ENCODE data around the gene STRAP.

STRAP gene

GRCh38 chr12:15846887-15847286 is 35.3 kb upstream of the STRAP start:
- no peak for DNase-seq (ENCODE audit: low read depth)
- no peak overlapping the region for H3K4me3 ChIP-seq (ENCODE audit: low read length)
- TF ChIP-seq, protein P1, sequence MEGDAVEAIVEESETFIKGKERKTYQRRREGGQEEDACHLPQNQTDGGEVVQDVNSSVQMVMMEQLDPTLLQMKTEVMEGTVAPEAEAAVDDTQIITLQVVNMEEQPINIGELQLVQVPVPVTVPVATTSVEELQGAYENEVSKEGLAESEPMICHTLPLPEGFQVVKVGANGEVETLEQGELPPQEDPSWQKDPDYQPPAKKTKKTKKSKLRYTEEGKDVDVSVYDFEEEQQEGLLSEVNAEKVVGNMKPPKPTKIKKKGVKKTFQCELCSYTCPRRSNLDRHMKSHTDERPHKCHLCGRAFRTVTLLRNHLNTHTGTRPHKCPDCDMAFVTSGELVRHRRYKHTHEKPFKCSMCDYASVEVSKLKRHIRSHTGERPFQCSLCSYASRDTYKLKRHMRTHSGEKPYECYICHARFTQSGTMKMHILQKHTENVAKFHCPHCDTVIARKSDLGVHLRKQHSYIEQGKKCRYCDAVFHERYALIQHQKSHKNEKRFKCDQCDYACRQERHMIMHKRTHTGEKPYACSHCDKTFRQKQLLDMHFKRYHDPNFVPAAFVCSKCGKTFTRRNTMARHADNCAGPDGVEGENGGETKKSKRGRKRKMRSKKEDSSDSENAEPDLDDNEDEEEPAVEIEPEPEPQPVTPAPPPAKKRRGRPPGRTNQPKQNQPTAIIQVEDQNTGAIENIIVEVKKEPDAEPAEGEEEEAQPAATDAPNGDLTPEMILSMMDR (IDR thresholded peaks at IDR 0.05; ENCODE audit: insufficient read depth, low read depth, low read length, missing control alignments): no peak

DNA sequence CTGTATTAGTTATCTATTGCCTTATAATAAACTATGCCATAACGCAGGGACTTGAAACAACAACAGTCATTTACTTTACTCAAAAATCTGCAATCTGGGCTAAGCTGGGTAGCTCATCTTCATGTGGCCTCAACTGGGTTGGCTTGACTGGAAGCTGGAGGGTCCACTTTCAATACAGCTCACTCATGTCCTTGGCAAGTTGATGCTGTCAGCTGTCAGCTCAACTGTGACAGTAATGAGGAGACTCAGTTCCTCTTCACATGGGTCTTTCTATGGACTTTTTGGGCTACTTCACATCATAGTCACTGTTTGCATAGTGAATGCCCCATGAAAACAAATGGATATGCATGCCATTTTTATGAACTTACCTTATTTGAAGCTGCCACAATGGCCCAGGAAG is 33.6 kb upstream of the STRAP start:
- no peak for DNase-seq (ENCODE audit: low read depth)
- no peak overlapping the region for H3K4me3 ChIP-seq (ENCODE audit: low read length)
- TF ChIP-seq, protein P1 (IDR thresholded peaks at IDR 0.05; ENCODE audit: insufficient read depth, low read depth, low read length, missing control alignments): no peak

DNA sequence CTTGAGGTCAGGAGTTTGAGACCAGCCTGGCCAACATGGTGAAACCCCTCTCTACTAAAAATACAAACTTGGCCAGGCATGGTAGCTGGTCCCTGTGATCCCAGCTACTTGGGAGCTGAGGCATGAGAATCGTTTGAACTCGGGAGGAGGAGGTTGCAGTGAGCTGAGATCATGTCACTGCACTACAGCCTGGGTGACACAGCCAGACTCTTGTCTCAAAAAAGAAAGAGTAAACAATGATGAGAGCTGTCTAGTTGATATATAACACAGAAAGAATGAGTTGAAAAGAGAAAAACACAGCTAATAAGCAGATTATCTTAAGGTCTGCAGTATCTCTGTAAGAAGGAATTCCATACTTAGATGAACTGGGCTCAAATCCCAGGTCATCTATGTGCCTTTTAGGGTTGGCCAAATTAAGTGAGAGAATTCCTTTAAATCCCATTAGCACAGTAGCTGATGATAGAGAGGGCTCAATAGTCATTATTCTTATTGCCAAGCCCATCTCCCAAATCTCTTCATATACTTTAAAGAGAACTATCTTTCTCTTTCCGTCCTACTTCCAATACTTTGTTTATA is 31.1 kb upstream of the STRAP start:
- TF ChIP-seq, protein P1 (IDR thresholded peaks at IDR 0.05; ENCODE audit: insufficient read depth, low read depth, low read length, missing control alignments): no peak
- no peak for DNase-seq (ENCODE audit: low read depth)
- H3K4me3 ChIP-seq (ENCODE audit: low read length): no peak overlapping the region

GRCh38 chr12:15851919-15852318 is 30.3 kb upstream of the STRAP start:
- H3K4me3 ChIP-seq (ENCODE audit: low read length): no peak overlapping the region
- TF ChIP-seq, protein P1 (IDR thresholded peaks at IDR 0.05; ENCODE audit: insufficient read depth, low read depth, low read length, missing control alignments): no peak
- DNase-seq (ENCODE audit: low read depth): peak; percentile 60

- H3K4me3 ChIP-seq (ENCODE audit: low read length): no peak overlapping the region
- peak; percentile 84 for DNase-seq (ENCODE audit: low read depth)
- TF ChIP-seq, protein P1 (IDR thresholded peaks at IDR 0.05; ENCODE audit: insufficient read depth, low read depth, low read length, missing control alignments): no peak
These were observed 29.8 kb upstream of the STRAP start for GRCh38 chr12:15852383-15852782.

DNA sequence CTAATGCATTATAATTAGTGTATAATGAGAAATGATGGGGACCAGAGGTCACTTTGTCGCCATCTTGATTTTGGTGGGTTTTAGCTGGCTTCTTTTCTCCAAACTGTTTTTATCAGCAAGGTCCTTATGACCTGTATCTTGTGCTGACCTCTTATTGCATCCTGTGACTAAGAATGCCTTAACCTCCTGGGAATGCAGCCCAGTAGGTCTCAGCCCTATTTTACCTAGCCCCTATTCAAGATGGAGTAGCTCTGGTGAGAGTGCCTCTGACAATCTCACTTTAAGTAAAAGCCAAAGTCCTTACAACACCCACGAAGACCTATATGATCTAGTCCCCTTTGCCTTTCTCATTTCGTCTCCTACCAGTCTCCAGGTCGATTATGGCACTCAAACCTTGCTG is 28.3 kb upstream of the STRAP start:
- no peak for DNase-seq (ENCODE audit: low read depth)
- TF ChIP-seq, protein P1 (IDR thresholded peaks at IDR 0.05; ENCODE audit: insufficient read depth, low read depth, low read length, missing control alignments): no peak
- H3K4me3 ChIP-seq (ENCODE audit: low read length): no peak overlapping the region

- DNase-seq (ENCODE audit: low read depth): no peak
- H3K4me3 ChIP-seq (ENCODE audit: low read length): no peak overlapping the region
- TF ChIP-seq, protein P1 (IDR thresholded peaks at IDR 0.05; ENCODE audit: insufficient read depth, low read depth, low read length, missing control alignments): no peak
These were observed 27.3 kb upstream of the STRAP start for GRCh38 chr12:15854916-15855315.

All from epithelial cell of esophagus (primary cell).